ENCODE results near the gene PSMD14. TPM values are rescaled to one million over a fixed set of nuclear protein-coding genes. Genes with fewer than 3 reads are reported as not detected.
"Not testable (repeated sequence)": the region's sequence is repeated elsewhere in the genome, so short reads cannot be mapped to it uniquely, and the experiment has no call there.

PSMD14 gene
- total and polyA plus RNA-seq, 8 donors: 36.7 to 64.3 (median 40.9) TPM

GRCh38 chr2:161280906-161281323 is 27.3 kb upstream of the PSMD14 start:
- H3K9me3 ChIP-seq: not testable (repeated sequence)

GRCh38 chr2:161281615-161282310 is 26.5 kb upstream of the PSMD14 start:
- DNase-seq; intact Hi-C loops (cut with DNase I); H3K9me3 ChIP-seq; H3K4me3 ChIP-seq; H3K27ac ChIP-seq; H3K4me1 ChIP-seq; ATAC-seq; H3K36me3 ChIP-seq: not testable (repeated sequence)
- peaks cover 0 to 14% of the 10 kb centered on the region in 2 donors for H3K27me3 ChIP-seq

More at GRCh38 chr2:161280906-161281323, 27.3 kb upstream of the PSMD14 start:
- intact Hi-C loops (cut with DNase I); H3K4me1 ChIP-seq; H3K27ac ChIP-seq; H3K4me3 ChIP-seq; H3K36me3 ChIP-seq; ATAC-seq: not testable (repeated sequence)
- peak in 2 of 4 donors; percentile 83 to 96 for DNase-seq
- H3K27me3 ChIP-seq: peaks cover 0 to 14% of the 10 kb centered on the region in 2 donors

GRCh38 chr2:161282311-161282644 is 25.9 kb upstream of the PSMD14 start:
- peaks cover 0 to 14% of the 10 kb centered on the region in 2 donors for H3K27me3 ChIP-seq
- H3K36me3 ChIP-seq; ATAC-seq; intact Hi-C loops (cut with DNase I); H3K9me3 ChIP-seq; H3K4me1 ChIP-seq; H3K27ac ChIP-seq; DNase-seq; H3K4me3 ChIP-seq: not testable (repeated sequence)

GRCh38 chr2:161283926-161284325 is 24.3 kb upstream of the PSMD14 start:
- Histone ChIP-seq H3K27ac (no peak overlapping the region), H3K27me3 (peaks cover 0 to 14% of the 10 kb centered on the region in 2 donors), H3K9me3 (no peaks in the 10 kb centered on the region), H3K4me3 (no peak overlapping the region), H3K4me1 (no peaks in the 10 kb centered on the region), H3K36me3 (no peaks in the 10 kb centered on the region)
- DNase-seq (no peak), ATAC-seq (no peak)
- no peak for TF ChIP-seq CTCF (IDR thresholded peaks at IDR 0.05)
- intact Hi-C loops (cut with DNase I): no loop called here

GRCh38 chr2:161303535-161304050 is 4.6 kb upstream of the PSMD14 start:
- Histone ChIP-seq H3K4me3 (no peak overlapping the region), H3K27ac (no peak overlapping the region), H3K36me3 (no peaks in the 10 kb centered on the region), H3K27me3 (no peaks in the 10 kb centered on the region), H3K9me3 (peaks cover 0 to 10% of the 10 kb centered on the region in 2 donors), H3K4me1 (peaks cover 0 to 3% of the 10 kb centered on the region in 2 donors)
- DNase-seq: no peak
- no peak for ATAC-seq
- intact Hi-C loops (cut with DNase I): no loop called here
- no peak for TF ChIP-seq CTCF (IDR thresholded peaks at IDR 0.05)

GRCh38 chr2:161306919-161307318 is 1.3 kb upstream of the PSMD14 start:
- Histone ChIP-seq H3K4me1 (peaks cover 10 to 25% of the 10 kb centered on the region in 2 donors), H3K9me3 (peaks cover 0 to 10% of the 10 kb centered on the region in 2 donors), H3K36me3 (no peaks in the 10 kb centered on the region), H3K27me3 (no peaks in the 10 kb centered on the region), H3K4me3 (no peak overlapping the region), H3K27ac (no peak overlapping the region)
- DNase-seq (no peak), ATAC-seq (no peak)
- TF ChIP-seq CTCF (IDR thresholded peaks at IDR 0.05): no peak
- intact Hi-C loops (cut with DNase I): no loop called here

Measured in left lung (tissue), 10 donors.